CD8-positive, alpha-beta memory T cell (primary cell): Measurements from ENCODE around the gene DLG3. TPM values are rescaled to one million over a fixed set of nuclear protein-coding genes. Genes with fewer than 3 reads are reported as not detected.

Source experiments
- CTCF ChIA-PET: fragments of 350-600 bp; sonication (Branson Sonifier 250); formaldehyde crosslinking; loops from one replicate; lab custom pipeline; 2021; ENCODE audit warnings: antibody characterized with exemption; lab: Charles Lee
- POLR2A ChIA-PET: fragments of 350-600 bp; sonication (Branson Sonifier 250); formaldehyde crosslinking; loops from one replicate; lab custom pipeline; 2021; ENCODE audit warnings: antibody characterized with exemption; lab: Charles Lee
- DNase-seq, 5 donors: peaks; one replicate each; pipeline versions ENCODE4 v3.0.0 to v3.0.0-alpha.2; 2020 to 2022; ENCODE audit warnings: mixed read lengths in 1 of 5
- H3K27ac ChIP-seq: one replicate; pipeline ENCODE4 v1.7.0; 2013; ENCODE audit warnings: low read depth, mild to moderate bottlenecking, low read length, moderate library complexity
- H3K27me3 ChIP-seq: 2 replicates; pipeline ENCODE4 v1.7.0; 2013; ENCODE audit warnings: low read length, mild to moderate bottlenecking; ENCODE audit not compliant: insufficient read depth, poor library complexity, severe bottlenecking
- H3K36me3 ChIP-seq: 2 replicates; pipeline ENCODE4 v1.7.0; 2013; ENCODE audit warnings: mild to moderate bottlenecking, low read length, moderate library complexity; ENCODE audit not compliant: insufficient read depth
- H3K4me1 ChIP-seq: 2 replicates; pipeline ENCODE4 v1.7.0; 2013; ENCODE audit warnings: mild to moderate bottlenecking, low read length, moderate library complexity; ENCODE audit not compliant: insufficient read depth
- H3K4me3 ChIP-seq: 2 replicates; pipeline ENCODE4 v1.7.0; 2013; ENCODE audit warnings: mild to moderate bottlenecking, low read length
- H3K9me3 ChIP-seq: 2 replicates; pipeline ENCODE4 v1.7.0; 2013; ENCODE audit warnings: mild to moderate bottlenecking, low read length
- H3K27ac Mint-ChIP-seq, 8 donors: one replicate each; pipeline ENCODE4 v1.8.0; 2020 to 2021; ENCODE audit warnings: mixed read lengths in 8 of 8, mild to moderate bottlenecking in 6 of 8, inconsistent platforms in 3 of 8, moderate library complexity in 3 of 8
- H3K27me3 Mint-ChIP-seq, 2 donors: one replicate each; pipeline ENCODE4 v1.8.0; 2020 to 2021; ENCODE audit warnings: mixed read lengths in 2 of 2, mild to moderate bottlenecking in 1 of 2, moderate library complexity in 1 of 2
- H3K36me3 Mint-ChIP-seq, 3 donors: one replicate each; pipeline ENCODE4 v1.8.0; 2020 to 2021; ENCODE audit warnings: mixed read lengths in 3 of 3, inconsistent platforms in 1 of 3, mild to moderate bottlenecking in 1 of 3
- H3K4me1 Mint-ChIP-seq, 3 donors: one replicate each; pipeline ENCODE4 v1.8.0; 2020 to 2021; ENCODE audit warnings: mixed read lengths in 3 of 3, inconsistent platforms in 1 of 3, mild to moderate bottlenecking in 1 of 3
- H3K4me3 Mint-ChIP-seq, 7 donors: one replicate each; pipeline ENCODE4 v1.8.0; 2020 to 2021; ENCODE audit warnings: mixed read lengths in 7 of 7, mild to moderate bottlenecking in 6 of 7, moderate library complexity in 4 of 7, inconsistent platforms in 2 of 7
- H3K9me3 Mint-ChIP-seq, 5 donors: one replicate each; pipeline ENCODE4 v1.8.0; 2020 to 2022; ENCODE audit warnings: mixed read lengths in 5 of 5, mild to moderate bottlenecking in 3 of 5, moderate library complexity in 2 of 5, inconsistent platforms in 1 of 5
- polyA plus RNA-seq: library from polyadenylated mRNA; unstranded; fragments of 300-500 nt; fragmentation: Illumina TruSeq; gene quantifications from one replicate; pipeline ENCODE4 v1.2.3, GENCODE V29; 2021
- total RNA-seq, 2 experiments: library from RNA; stranded (reverse); gene quantifications; one replicate each; pipeline ENCODE4 v1.2.3, GENCODE V29; 2021

The DLG3 gene
- total and polyA plus RNA-seq, 3 experiments from 2014 or later, result 13.5 to 30.4 (median 28.1) TPM

DNA sequence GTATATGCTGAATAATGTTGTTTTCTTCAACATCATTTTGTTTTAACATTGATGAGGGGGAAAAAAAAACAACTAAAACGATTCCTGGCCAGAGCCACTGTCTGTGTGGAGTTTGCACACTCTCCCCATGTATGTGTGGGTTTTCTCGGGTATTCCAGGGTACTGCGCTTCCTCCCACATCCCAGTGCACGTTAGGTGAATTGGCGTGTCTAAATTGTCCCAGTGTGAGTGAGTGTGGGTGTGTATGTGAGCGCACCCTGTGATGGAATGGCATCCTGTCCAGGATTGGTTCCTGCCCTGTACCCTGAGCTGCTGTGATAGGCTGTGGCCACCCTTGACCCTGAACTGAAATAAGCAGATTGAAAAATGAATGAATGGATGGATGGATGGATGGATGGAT lies 2.4 kb upstream of the DLG3 start:
- H3K27me3 Mint-ChIP-seq, result peaks cover 22 to 28% of the 10 kb centered on the region in 2 donors

DNA sequence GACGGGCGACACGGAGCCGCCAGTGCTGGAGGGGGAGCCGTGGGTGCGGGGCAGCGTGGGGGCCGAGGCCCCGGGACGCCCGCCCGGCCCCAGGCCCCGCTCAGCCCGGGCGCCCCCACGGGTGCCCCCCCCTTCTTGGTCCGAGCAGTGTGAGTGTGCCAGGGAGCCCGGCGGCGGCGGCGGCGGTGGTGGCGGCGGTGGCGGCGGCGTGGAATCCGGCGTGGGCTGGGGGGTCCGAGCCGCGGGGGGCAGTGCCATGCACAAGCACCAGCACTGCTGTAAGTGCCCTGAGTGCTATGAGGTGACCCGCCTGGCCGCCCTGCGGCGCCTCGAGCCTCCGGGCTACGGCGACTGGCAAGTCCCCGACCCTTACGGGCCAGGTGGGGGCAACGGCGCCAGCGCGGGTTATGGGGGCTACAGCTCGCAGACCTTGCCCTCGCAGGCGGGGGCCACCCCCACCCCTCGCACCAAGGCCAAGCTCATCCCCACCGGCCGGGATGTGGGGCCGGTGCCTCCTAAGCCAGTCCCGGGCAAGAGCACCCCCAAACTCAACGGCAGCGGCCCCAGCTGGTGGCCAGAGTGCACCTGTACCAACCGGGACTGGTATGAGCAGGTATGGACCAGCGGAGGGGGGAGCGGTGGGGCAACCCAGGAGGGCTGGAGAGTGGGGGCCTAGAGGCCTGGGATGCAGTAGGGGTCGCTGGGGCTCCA lies 466 bp downstream of the DLG3 start:
- no peaks in the 10 kb centered on the region for H3K36me3 Mint-ChIP-seq
- Histone ChIP-seq H3K36me3 (no peaks in the 10 kb centered on the region), H3K4me3 (no peak overlapping the region), H3K4me1 (no peaks in the 10 kb centered on the region), H3K27me3 (no peaks in the 10 kb centered on the region), H3K9me3 (no peaks in the 10 kb centered on the region), H3K27ac (no peak overlapping the region)
- H3K27ac Mint-ChIP-seq, result no peak overlapping the region
- ChIA-PET POLR2A (interaction anchor here (0.7 to 1.8 kb wide), 2 partner anchors 10 to 312 kb away, joined by 3 to 8 read pairs; partner anchors contain the start of gene IGBP1), CTCF (interaction anchor here (0.9 to 1.6 kb wide), 3 partner anchors 11 to 312 kb away, joined by 4 to 10 read pairs (median 4); partner anchors contain the start of gene IGBP1)
- H3K4me1 Mint-ChIP-seq, result peaks cover 5 to 6% (median 5%) of the 10 kb centered on the region in 3 donors
- H3K4me3 Mint-ChIP-seq, result peak overlapping the region; percentile 74 to 82 (median 79)
- DNase-seq, result no peak
- peaks cover 19% of the 10 kb centered on the region in 2 donors for H3K27me3 Mint-ChIP-seq
- no peaks in the 10 kb centered on the region for H3K9me3 Mint-ChIP-seq

More for the DNA sequence above, 2.4 kb upstream of the DLG3 start:
- ChIA-PET POLR2A (no interaction called here), CTCF (interaction anchor here (0.7 to 1.5 kb wide), 2 partner anchors 8 to 10 kb away, joined by 3 to 6 read pairs; no protein-coding TSS in a partner anchor)
- Histone ChIP-seq H3K4me1 (no peaks in the 10 kb centered on the region), H3K36me3 (no peaks in the 10 kb centered on the region), H3K27ac (no peak overlapping the region), H3K9me3 (no peaks in the 10 kb centered on the region), H3K27me3 (no peaks in the 10 kb centered on the region), H3K4me3 (no peak overlapping the region)
- Mint-ChIP-seq H3K27ac (no peak overlapping the region), H3K36me3 (no peaks in the 10 kb centered on the region), H3K4me1 (peaks cover 18 to 21% (median 18%) of the 10 kb centered on the region in 3 donors), H3K9me3 (no peaks in the 10 kb centered on the region), H3K4me3 (no peak overlapping the region)
- no peak for DNase-seq

DNA sequence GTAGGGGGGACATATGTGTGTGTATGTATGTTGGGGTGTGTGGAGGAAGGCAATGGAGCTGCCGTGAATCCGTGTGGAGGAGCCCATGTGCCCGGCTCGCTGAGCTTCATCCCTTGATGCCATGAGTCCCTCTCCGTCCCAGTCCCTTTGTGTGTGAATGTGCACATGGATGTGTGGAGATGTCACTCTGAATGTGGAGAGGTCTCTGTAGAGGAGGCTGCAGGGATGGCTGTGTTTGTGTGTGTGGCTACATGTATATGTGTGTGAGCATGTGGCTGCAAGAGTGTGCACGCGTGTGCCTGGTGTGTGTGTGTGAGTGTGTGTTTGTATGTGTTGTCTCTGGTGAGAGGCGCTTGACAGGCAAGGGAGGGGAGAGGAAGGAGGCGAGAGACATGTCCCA lies 1.3 kb downstream of the DLG3 start:
- Histone ChIP-seq H3K27ac (no peak overlapping the region), H3K27me3 (no peaks in the 10 kb centered on the region), H3K36me3 (no peaks in the 10 kb centered on the region), H3K4me1 (no peaks in the 10 kb centered on the region), H3K4me3 (no peak overlapping the region), H3K9me3 (no peaks in the 10 kb centered on the region)
- Mint-ChIP-seq H3K27me3 (peaks cover 16 to 19% of the 10 kb centered on the region in 2 donors), H3K4me3 (peak overlapping the region in 3 of 7 donors; percentile 15 to 62 (median 54)), H3K4me1 (peaks cover 5 to 10% (median 6%) of the 10 kb centered on the region in 3 donors), H3K27ac (no peak overlapping the region), H3K36me3 (no peaks in the 10 kb centered on the region), H3K9me3 (no peaks in the 10 kb centered on the region)
- CTCF ChIA-PET, result no interaction called here
- POLR2A ChIA-PET, result no interaction called here
- no peak for DNase-seq

DNA sequence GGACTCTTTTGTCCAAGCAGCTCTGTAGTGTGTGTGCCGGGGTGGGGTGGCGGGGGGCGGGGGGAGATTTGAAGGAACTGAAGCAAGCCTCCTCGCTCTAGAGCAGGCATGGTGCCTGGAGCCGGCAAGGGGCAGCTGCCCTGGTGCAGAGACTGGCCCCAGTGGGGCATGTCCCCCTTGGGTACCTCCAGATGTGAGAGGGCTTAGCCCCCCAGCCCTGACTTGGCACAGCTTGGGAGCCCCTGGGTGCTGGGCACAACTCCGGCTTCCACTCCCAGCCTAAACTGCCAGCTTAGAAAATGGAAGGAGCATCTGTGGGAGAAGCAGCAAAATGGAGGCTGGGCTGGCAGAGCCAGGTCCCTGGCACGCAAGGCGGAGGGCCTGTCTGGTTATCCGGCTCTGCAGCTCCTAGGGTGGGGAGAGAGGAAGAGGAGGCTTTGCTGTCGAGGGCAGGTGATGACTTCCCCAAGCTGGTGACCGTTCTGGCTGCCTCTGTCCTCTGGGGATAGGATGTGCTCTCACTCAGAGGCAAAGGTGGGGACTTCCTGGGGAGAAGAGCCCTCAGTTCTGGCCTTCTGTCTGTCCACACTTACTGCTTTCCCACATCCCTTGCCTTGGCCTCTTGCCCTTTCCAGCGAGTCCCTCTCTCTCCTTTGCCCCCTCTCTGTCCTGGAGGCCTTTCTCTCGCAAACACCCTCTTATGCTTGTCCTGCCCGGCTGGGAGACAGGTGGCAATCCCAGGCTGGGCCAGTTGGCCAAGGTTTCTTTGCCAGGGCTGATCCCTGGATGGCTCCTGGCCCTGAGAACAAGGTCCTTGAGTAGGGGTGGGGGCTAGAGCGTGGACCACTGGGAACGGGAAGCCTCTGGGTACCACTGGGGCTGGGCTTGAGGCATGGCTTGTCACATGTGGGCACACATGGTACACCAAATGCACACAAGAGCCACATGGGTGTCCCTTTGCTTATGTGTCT lies 2.0 kb downstream of the DLG3 start:
- H3K4me3 Mint-ChIP-seq, result peak overlapping the region in 2 of 7 donors; percentile 54 to 62
- no peak for DNase-seq
- POLR2A ChIA-PET, result no interaction called here
- no peak overlapping the region for H3K27ac Mint-ChIP-seq
- Histone ChIP-seq H3K27me3 (no peaks in the 10 kb centered on the region), H3K4me1 (no peaks in the 10 kb centered on the region), H3K36me3 (no peaks in the 10 kb centered on the region), H3K4me3 (no peak overlapping the region), H3K9me3 (no peaks in the 10 kb centered on the region), H3K27ac (no peak overlapping the region)
- CTCF ChIA-PET, result no interaction called here
- H3K36me3 Mint-ChIP-seq, result no peaks in the 10 kb centered on the region
- no peaks in the 10 kb centered on the region for H3K9me3 Mint-ChIP-seq
- H3K27me3 Mint-ChIP-seq, result peaks cover 19 to 21% of the 10 kb centered on the region in 2 donors
- peaks cover 6 to 10% (median 6%) of the 10 kb centered on the region in 3 donors for H3K4me1 Mint-ChIP-seq

DNA sequence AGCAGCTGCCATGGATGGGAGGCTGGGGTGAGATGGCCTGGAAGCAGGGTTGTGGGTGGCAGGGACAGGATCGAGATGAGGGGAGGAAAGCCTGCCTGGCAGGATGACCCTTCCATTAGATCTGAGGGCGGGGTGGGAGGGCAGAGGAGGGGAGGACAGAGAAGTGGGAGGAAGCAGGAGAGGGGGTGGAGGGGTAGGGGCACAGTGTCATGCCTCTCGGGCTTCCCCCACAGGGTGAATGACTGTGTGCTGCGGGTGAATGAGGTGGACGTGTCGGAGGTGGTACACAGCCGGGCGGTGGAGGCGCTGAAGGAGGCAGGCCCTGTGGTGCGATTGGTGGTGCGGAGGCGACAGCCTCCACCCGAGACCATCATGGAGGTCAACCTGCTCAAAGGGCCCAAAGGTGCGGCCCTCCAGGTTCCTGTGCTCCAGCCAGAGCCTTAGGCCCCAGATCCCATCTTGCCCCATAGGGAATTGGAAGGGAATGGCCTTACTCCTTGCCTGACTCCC lies 4.9 kb downstream of the DLG3 start:
- Histone ChIP-seq H3K4me1 (peaks cover 6% of the 10 kb centered on the region), H3K27me3 (no peaks in the 10 kb centered on the region), H3K27ac (no peak overlapping the region), H3K4me3 (no peak overlapping the region), H3K36me3 (no peaks in the 10 kb centered on the region), H3K9me3 (no peaks in the 10 kb centered on the region)
- DNase-seq, result no peak
- POLR2A ChIA-PET, result no interaction called here
- peaks cover 5 to 8% of the 10 kb centered on the region in 2 donors for H3K27me3 Mint-ChIP-seq
- H3K27ac Mint-ChIP-seq, result no peak overlapping the region
- H3K4me1 Mint-ChIP-seq, result peaks cover 23 to 27% (median 26%) of the 10 kb centered on the region in 3 donors
- peaks cover 0 to 2% (median 0%) of the 10 kb centered on the region in 3 donors for H3K36me3 Mint-ChIP-seq
- CTCF ChIA-PET, result interaction anchor here (3.7 kb wide), 1 partner anchor 15 kb away, joined by 26 read pairs; no protein-coding TSS in a partner anchor
- no peaks in the 10 kb centered on the region for H3K9me3 Mint-ChIP-seq
- no peak overlapping the region for H3K4me3 Mint-ChIP-seq

DNA sequence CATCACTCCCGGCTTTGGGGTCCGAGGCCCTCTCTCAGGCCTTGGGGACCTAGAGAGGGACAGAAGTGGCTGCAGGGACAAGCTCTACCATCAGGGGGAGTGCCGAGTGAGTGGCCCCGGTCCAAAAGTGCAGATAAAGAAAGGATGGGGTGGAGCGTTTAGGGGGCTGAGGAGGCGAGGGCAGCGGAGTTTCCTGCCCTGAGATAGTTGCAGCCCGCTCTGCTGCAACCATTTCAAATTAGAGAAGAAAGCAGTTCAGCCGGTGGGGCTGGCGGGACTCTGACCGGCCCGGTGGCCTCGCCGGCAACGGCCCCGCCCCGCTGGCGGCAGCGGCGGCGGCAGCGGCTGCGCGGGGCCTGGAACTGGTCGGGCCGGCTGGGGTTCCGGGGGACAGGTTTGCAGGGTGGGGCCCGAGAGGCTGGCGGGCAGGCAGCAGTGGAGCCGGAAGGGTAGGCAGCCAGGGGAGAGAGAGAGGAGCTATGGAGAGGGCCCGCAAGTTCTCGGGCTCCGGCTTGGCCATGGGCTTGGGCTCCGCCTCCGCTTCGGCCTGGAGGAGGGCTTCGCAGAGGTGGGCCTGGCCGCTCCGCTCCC lies 7.6 kb downstream of the DLG3 start:
- Histone ChIP-seq H3K27me3 (no peaks in the 10 kb centered on the region), H3K36me3 (no peaks in the 10 kb centered on the region), H3K9me3 (no peaks in the 10 kb centered on the region), H3K4me1 (peaks cover 13% of the 10 kb centered on the region), H3K27ac (no peak overlapping the region), H3K4me3 (peak overlapping the region; percentile 47)
- H3K27ac Mint-ChIP-seq, result peak overlapping the region; percentile 80 to 98 (median 90)
- POLR2A ChIA-PET, result interaction anchor here (0.6 to 1.4 kb wide), 2 partner anchors 17 to 479 kb away, joined by 3 to 10 read pairs; partner anchors contain the start of gene SLC7A3
- no peaks in the 10 kb centered on the region for H3K9me3 Mint-ChIP-seq
- CTCF ChIA-PET, result interaction anchor here (1.4 to 3.7 kb wide), 5 partner anchors 8 to 20 kb away, joined by 3 to 26 read pairs (median 3); no protein-coding TSS in a partner anchor
- peaks cover 36 to 44% (median 41%) of the 10 kb centered on the region in 3 donors for H3K4me1 Mint-ChIP-seq
- peaks cover 0 to 9% (median 0%) of the 10 kb centered on the region in 3 donors for H3K36me3 Mint-ChIP-seq
- peak; percentile 34 to 72 (median 43) for DNase-seq
- peak overlapping the region; percentile 86 to 98 (median 92) for H3K4me3 Mint-ChIP-seq
- H3K27me3 Mint-ChIP-seq, result peaks cover 0 to 10% of the 10 kb centered on the region in 2 donors

DNA sequence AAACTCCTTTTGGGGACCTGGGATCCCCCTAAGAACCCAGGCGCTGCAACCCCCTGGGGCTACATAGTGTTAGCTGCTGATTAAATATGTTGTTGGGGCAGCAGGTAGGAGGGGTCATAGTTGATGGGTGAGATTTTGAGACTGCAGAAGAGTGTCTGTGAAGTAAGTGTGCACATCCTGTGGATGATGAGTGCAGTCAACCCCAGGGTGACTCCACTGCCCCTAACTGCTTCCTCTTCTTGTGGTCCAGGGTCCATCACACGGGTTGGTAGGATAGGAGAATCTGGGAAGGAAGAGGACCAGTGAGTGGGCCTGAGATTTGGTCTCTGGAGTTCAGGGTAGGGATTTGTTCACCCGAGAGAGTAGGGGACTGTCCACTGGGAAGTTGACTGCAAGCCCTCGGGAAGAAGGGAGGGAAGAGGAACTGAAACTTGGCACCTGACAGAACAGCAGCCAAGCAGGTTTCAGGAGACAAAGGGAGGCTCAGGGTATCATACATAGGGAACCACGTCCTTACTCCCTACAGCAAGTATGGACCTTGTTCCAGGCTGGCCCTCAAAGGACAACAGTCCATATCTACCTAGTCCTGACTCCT lies 8.5 kb downstream of the DLG3 start:
- H3K9me3 ChIP-seq, result no peaks in the 10 kb centered on the region
- CTCF ChIA-PET, result interaction anchor here (1.4 to 3.7 kb wide), 4 partner anchors 9 to 19 kb away, joined by 3 to 26 read pairs (median 4); no protein-coding TSS in a partner anchor
- H3K36me3 ChIP-seq, result no peaks in the 10 kb centered on the region
- Mint-ChIP-seq H3K27me3 (peaks cover 0 to 8% of the 10 kb centered on the region in 2 donors), H3K4me1 (peaks cover 36 to 44% (median 42%) of the 10 kb centered on the region in 3 donors), H3K36me3 (peaks cover 0 to 9% (median 0%) of the 10 kb centered on the region in 3 donors), H3K9me3 (no peaks in the 10 kb centered on the region), H3K4me3 (peak overlapping the region; percentile 81 to 98 (median 89)), H3K27ac (peak overlapping the region; percentile 47 to 91 (median 87))
- POLR2A ChIA-PET, result interaction anchor here (0.6 to 1.4 kb wide), 2 partner anchors 18 to 478 kb away, joined by 3 to 10 read pairs; partner anchors contain the start of gene SLC7A3
- H3K4me3 ChIP-seq, result peak overlapping the region; percentile 47
- H3K27me3 ChIP-seq, result no peaks in the 10 kb centered on the region
- peaks cover 13% of the 10 kb centered on the region for H3K4me1 ChIP-seq
- DNase-seq, result no peak
- H3K27ac ChIP-seq, result no peak overlapping the region
